ENCODE data around the gene AQP6.

Gene AQP6

DNA sequence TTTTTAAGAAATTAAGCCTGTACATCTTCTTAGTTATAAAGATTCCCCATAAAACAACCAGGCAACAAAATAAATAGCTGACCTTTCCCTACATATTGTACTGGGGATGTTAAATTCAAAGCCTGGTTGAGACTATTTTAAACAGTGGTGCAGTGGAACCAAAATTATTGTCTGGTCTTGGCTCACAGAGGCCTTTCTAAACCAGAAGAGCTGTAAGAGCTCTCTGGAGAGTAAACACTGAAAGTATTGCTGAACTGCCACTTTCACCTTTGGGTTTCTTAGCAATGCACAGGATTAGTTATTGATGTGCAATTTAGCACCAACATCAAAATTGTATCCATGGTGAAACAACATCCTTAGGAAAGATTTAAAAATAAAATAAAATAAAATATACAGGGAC, 31.9 kb downstream of the AQP6 start:
- FAIRE-seq: no peak

GRCh38 chr12:50005175-50005574, 32.4 kb downstream of the AQP6 start:
- FAIRE-seq: no peak

DNA sequence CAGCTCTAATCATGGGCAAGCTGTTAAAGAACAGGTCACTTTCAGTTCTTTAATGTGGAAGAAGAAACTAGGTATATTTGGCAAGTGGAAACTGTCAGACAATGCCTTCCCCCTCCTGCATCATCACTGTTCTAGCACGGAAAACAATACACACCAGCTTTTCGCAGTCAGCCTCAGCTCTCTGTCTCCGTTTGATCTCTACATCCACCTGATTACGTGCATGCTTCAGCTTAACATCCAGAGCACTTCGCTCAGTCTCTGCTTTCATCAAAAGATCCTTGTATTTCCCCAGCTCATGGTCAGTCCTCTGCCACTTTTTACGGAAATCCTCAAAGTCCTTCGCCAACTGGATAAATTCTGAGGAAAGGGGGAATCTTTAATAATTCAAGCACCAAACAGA, 33.5 kb downstream of the AQP6 start:
- FAIRE-seq: no peak

GRCh38 chr12:50006754-50007442, 34.2 kb downstream of the AQP6 start:
- no peak for FAIRE-seq

DNA sequence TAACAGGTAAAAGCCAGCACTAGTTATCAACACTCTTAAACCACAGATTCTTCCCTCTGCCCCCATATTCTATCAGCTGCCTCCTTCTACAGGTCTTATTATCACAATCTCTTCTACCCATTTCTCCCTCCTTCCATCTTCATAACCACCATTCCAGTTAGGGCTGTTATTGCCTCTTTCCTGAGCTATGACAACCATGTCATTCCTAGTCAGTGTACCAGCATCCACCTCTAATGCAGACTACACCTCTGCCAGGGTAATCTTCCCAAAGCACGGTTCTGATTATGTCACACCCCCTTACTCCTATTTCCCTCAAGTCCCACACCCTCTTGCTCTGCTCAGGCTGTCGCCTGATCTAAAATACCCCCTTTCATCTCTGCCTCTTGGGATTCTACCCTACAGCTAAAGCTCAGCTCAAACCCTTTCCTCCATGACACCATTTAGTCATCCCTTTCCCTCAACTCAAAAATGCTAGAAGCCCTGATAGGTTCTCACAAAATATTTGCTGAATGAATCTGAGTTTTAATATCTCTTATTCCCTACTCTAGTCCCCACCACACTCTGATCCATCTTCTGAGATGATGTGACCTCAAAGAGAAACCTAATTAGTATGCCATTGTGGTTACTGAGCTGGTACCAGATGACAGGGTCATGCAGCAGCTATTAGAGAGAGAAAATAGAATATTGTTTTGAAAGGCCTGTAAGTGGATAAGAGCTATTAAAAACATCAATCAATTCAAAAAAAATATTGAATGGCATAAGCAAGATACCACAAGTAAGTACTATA, 40.8 kb downstream of the AQP6 start:
- no peak for FAIRE-seq

DNA sequence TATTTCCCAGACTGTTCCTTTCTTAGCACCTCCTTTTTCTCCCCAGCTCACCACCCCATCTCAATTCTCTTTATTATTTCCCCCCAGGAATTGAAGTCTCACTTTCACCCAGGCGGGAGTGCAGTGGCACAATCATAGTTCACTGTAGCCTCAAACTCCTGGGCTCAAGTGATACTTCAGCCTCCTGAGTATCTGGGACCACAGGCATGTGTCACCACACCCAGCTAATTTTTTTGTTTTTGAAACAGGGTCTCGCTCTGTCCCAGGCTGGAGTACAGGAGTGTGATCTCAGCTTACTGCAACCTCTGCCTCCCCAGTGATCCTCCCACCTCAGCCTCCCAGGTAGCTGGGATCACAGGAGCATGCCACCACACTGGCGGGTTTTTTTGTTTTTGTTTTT, 41.6 kb downstream of the AQP6 start:
- FAIRE-seq: no peak

GRCh38 chr12:50016501-50017475, 44.0 kb downstream of the AQP6 start:
- no peak for FAIRE-seq

DNA sequence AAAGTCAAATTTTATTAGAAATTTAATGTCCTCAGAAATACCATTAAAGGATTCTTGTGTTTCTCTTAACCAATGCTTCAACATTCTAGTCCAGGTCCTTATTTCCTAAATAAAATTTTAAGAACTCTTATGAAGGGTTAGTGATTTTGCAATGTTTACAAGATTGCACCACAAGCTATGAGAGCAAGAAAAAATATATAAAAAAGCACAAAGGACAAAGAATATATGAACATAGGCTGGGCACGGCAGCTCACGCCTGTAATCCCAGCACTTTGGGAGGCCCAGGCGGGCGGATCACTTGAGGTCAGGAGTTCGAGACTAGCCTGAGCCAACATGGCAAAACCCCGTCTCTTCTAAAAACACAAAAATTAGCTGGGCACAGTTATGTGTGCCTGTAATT, 44.9 kb downstream of the AQP6 start:
- FAIRE-seq: no peak

DNA sequence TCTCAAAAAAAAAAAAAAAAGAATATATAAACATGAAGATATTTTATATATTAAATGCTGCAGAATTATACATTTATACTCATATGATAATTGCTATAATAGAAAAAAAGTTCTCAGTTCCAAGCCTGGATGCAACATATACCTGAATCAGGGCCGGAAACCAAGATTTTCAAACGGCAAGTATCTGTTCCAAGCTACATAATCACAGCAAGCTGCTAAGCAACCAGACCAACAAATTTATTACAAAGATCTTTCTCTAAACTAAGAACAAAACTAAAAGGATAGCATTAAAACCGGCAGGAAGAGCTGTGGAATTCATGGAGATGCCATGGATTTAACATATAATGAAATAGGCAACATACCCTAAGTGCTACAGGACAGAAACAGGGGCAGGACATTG, 45.4 kb downstream of the AQP6 start:
- FAIRE-seq: no peak

DNA sequence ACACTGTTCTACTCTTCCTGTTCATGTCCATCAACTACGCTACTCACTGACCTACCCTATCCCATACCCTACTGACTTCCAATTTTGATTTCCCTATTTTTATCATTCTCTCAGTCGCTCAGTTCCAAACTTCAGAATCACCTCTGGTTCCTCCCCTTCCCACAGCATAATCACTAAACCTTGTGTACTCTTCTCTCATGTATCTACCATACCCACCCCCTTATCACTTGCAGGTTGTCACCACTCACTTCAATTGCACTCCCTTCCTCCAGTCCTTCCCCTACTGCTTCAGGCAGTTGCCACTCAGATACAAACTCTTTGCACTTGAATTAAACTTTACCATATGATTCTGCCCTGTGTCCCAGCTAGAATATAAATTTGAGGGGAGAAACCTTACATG, 46.2 kb downstream of the AQP6 start:
- no peak for FAIRE-seq

GRCh38 chr12:50019524-50019923, 46.8 kb downstream of the AQP6 start:
- FAIRE-seq: no peak

- FAIRE-seq: no peak
These were observed 48.3 kb downstream of the AQP6 start for GRCh38 chr12:50021031-50021430.

- FAIRE-seq: no peak
These were observed 50.2 kb downstream of the AQP6 start for GRCh38 chr12:50022903-50023302.

GRCh38 chr12:50024227-50024626, 51.5 kb downstream of the AQP6 start:
- FAIRE-seq: no peak

DNA sequence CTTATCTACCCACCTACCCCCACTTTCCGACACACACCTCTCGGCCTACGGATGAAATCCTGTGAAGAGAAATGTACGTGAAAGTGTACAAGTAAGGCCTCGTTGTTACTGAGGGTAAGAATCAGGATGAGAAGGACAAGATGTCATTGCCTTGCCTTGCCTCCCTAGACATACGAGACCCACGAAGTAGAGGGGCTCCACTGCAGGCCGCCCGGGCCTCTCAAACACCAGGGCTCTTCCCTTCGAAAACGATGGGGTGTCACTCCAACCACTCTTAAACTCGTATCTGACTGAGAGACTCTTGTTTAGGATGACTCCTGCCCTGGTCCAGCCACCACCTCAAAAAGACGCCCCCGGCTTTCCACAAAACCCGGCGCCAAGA, 52.0 kb downstream of the AQP6 start:
- no peak for FAIRE-seq

DNA sequence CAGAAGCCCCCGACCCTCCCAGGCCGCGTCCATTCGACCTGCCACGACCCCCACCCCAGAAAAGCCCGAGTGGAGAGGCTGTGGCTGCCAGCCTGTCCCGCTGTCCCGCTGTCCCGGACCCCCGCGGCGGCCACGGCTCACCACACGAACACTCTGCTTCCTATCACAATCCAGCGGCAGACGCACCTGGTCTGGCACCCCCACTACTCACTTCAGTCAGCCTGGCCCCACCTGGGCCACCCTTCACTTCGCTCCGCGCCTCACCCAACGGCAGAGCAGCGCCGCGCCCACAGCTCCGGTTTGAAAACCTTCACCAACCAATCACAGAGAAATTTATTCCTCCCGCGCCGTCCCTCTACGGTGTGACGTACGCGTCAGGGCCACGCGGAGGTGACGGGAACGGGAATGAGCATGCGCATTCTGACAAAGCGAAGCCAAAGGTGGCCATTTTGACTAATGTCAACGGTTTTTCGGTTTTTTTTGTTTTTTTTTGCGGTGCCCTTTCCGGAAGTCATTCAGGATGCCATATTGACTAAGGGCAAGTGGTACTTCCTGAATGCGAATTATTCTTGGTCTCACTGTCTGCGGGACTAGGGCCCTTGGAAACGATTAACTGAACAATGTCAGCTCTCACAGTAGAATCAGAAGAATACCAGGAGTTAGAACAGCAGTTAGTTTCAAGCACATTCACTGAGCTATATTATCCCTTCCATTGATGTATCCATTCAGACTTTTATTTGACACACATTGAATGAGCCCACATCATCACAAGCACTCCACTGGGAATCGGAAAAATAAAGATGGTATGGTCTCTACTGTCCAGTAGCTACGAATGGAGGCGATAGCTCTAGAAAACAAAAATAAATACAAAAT, 52.7 kb downstream of the AQP6 start, which contains the start of gene RACGAP1:
Gene RACGAP1, minus strand, starts transcription at position 308 of the 873 bp plus-strand sequence. CDS start 8,779 bp downstream, outside the sequence.
- FAIRE-seq: peak; percentile 80

DNA sequence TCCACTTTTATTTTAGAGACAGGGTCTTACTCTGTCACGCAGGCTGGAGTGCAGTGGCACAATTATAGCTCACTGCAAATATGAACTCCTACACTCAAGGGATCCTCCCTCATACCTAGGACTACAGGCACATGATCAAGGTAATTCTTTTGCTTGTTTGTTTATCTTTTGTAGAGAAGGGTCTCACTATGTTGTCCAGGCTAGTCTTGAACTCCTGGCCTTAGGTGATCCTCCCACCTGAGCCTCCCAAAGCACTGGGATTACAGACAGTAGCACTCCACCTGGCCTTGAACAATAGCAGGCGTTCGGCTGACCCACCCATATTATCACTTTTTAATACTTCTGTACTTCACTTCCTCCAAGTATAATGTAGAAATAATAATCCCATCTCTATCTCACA, 53.9 kb downstream of the AQP6 start:
- no peak for FAIRE-seq
